Spleen (tissue), 11 donors: ENCODE results near the gene PIK3R3. TPM values are rescaled to one million over a fixed set of nuclear protein-coding genes. Genes with fewer than 3 reads are reported as not detected.

ENCODE experiments used
- DNase-seq: peaks from one replicate; pipeline ENCODE4 v3.0.0-alpha.2; 2020
- H3K27ac ChIP-seq, 8 donors: fragments of 200-600 bp; sonication (generic) in 7 of 8; 1 replicate in 4 of 8; 2 replicates in 4 of 8; pipeline versions ENCODE4 v1.5.0 to v1.8.0; 2016 to 2021; ENCODE audit warnings: inconsistent platforms in 4 of 8, mild to moderate bottlenecking in 4 of 8, moderate library complexity in 1 of 8
- H3K27me3 ChIP-seq, 7 donors: fragments of 200-600 bp; sonication (generic) in 6 of 7; replicated peaks in 1 of 7; 1 replicate in 4 of 7; 2 replicates in 3 of 7; pipeline versions ENCODE4 v1.5.0 to v1.8.0; 2016 to 2021; ENCODE audit warnings: inconsistent platforms in 3 of 7, mild to moderate bottlenecking in 1 of 7
- H3K36me3 ChIP-seq, 6 donors: fragments of 200-600 bp; sonication (generic) in 5 of 6; 1 replicate in 4 of 6; 2 replicates in 2 of 6; pipeline versions ENCODE4 v1.5.0 to v1.8.0; 2016 to 2021; ENCODE audit warnings: inconsistent platforms in 2 of 6
- H3K4me1 ChIP-seq, 6 donors: fragments of 200-600 bp; sonication (generic) in 5 of 6; 1 replicate in 3 of 6; 2 replicates in 3 of 6; pipeline versions ENCODE4 v1.5.0 to v1.8.0; 2016 to 2021; ENCODE audit warnings: inconsistent platforms in 3 of 6
- H3K4me3 ChIP-seq, 8 donors: fragments of 200-600 bp; sonication (generic) in 7 of 8; 1 replicate in 4 of 8; 2 replicates in 4 of 8; pipeline versions ENCODE4 v1.5.0 to v1.8.0; 2016 to 2021; ENCODE audit warnings: inconsistent platforms in 4 of 8, mild to moderate bottlenecking in 4 of 8, moderate library complexity in 2 of 8
- H3K9me3 ChIP-seq, 8 donors: fragments of 200-600 bp; sonication (generic) in 7 of 8; 1 replicate in 4 of 8; 2 replicates in 4 of 8; pipeline versions ENCODE4 v1.5.0 to v1.8.0; 2016 to 2021; ENCODE audit warnings: inconsistent platforms in 4 of 8
- POLR2A ChIP-seq, 3 donors: fragments of 450-650 bp; IDR thresholded peaks; one replicate each; pipeline ENCODE4 v1.5.1; 2017; ENCODE audit warnings: antibody characterized with exemption in 3 of 3, mild to moderate bottlenecking in 1 of 3
- POLR2AphosphoS5 ChIP-seq, 3 donors: sonication (generic); formaldehyde crosslinking; IDR thresholded peaks; one replicate each; pipeline ENCODE4 v1.5.1; 2017; ENCODE audit warnings: antibody characterized with exemption in 3 of 3
- WGBS, 5 donors: extraction: QIAGEN DNeasy Blood & Tissue Kit in 3 of 5; methylation state at CpG; one replicate each; pipeline versions ENCODE4 v1.1.5 to v1.1.7; 2013 to 2018; 5-methylcytosine and 5-hydroxymethylcytosine counted together
- intact Hi-C: fragments of 100-400 bp; cut with DNase I; formaldehyde crosslinking; loops from one replicate; pipeline ENCODE4 v1.15.0; 2023; ENCODE audit warnings: low total_unique reads
- polyA plus RNA-seq, 3 donors: library from polyadenylated mRNA; stranded (reverse); fragments of 200-250 nt; gene quantifications; one replicate each; pipeline ENCODE4 v1.2.1, GENCODE V29; 2013
- total RNA-seq, 7 donors: library from RNA; depleted of rRNA in 3 of 7; stranded (reverse); fragments of >200 nt in 3 of 7; fragmentation: NEBNext Ultra II Directional in 4 of 7; extraction: Animal tissue kit (Norgen Biotek cat#: 25700) in 4 of 7; gene quantifications; one replicate each; pipeline versions ENCODE4 v1.1.0 to v1.2.1, GENCODE V29; 2016 to 2021
- TF ChIP-seq, protein P1 (sequence below), 11 experiments: fragments of 200-600 bp in 7 of 11; fragments of 450-650 bp in 4 of 11; sonication (generic) in 4 of 11; IDR thresholded peaks in 8 of 11; conservative IDR thresholded peaks in 3 of 11; 1 replicate in 7 of 11; 2 replicates in 4 of 11; pipeline versions ENCODE4 v1.4.0 to v1.8.0; 2016 to 2021; ENCODE audit warnings: antibody characterized with exemption in 11 of 11, inconsistent platforms in 4 of 11, mild to moderate bottlenecking in 1 of 11
- donor health status: healthy with polysubstance abuse.
- donor health status: DM: no; HTN: no; CAD: no; lungs with moderate emphysema.
- donor health status: DM: no; HTN: no; CAD: no.
- donor health status: Bipolar disorder and iron deficiency.
- donor health status: healthy.
- donor health status: DM: no; HTN: no; CAD: no.
- donor health status: DM: yes; HTN: yes; CAD: no.

Gene PIK3R3
- total and polyA plus RNA-seq, 10 donors: 3.1 to 45.9 (median 23.9) TPM

DNA sequence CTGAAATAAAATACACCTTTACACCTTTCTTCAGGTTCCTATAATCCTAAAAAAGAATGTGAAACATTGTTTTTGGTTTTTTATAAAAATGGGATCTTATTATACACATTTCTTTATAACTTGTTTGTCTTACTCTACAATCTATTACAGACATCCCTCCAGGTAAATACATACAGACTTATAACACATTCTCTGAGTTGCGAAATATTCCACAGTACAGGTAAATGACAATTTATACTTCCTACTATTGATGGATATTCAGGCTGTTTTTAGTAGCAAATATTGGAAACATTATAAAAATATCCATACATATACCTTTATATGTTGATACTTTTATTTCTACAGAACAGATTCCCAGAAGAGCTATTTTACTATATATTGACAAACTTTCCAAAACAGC, 20.3 kb downstream of the PIK3R3 start:
- no peak overlapping the region for H3K27ac ChIP-seq
- intact Hi-C loops: no loop called here
- H3K36me3 ChIP-seq: no peaks in the 10 kb centered on the region
- TF ChIP-seq POLR2A (IDR thresholded peaks at IDR 0.05): no peak
- no peak for TF ChIP-seq POLR2AphosphoS5 (IDR thresholded peaks at IDR 0.05)
- TF ChIP-seq, protein P1, sequence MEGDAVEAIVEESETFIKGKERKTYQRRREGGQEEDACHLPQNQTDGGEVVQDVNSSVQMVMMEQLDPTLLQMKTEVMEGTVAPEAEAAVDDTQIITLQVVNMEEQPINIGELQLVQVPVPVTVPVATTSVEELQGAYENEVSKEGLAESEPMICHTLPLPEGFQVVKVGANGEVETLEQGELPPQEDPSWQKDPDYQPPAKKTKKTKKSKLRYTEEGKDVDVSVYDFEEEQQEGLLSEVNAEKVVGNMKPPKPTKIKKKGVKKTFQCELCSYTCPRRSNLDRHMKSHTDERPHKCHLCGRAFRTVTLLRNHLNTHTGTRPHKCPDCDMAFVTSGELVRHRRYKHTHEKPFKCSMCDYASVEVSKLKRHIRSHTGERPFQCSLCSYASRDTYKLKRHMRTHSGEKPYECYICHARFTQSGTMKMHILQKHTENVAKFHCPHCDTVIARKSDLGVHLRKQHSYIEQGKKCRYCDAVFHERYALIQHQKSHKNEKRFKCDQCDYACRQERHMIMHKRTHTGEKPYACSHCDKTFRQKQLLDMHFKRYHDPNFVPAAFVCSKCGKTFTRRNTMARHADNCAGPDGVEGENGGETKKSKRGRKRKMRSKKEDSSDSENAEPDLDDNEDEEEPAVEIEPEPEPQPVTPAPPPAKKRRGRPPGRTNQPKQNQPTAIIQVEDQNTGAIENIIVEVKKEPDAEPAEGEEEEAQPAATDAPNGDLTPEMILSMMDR (IDR thresholded peaks at IDR 0.05 in 8 of 11, conservative IDR thresholded peaks at IDR 0.05 in 3 of 11): no peak
- H3K9me3 ChIP-seq: no peaks in the 10 kb centered on the region
- H3K4me3 ChIP-seq: no peak overlapping the region
- no peaks in the 10 kb centered on the region for H3K27me3 ChIP-seq
- DNase-seq: no peak
- H3K4me1 ChIP-seq: peaks cover 0 to 21% (median 0%) of the 10 kb centered on the region in 6 donors
- 96 to 100% (median 98%) methylated on average over 1 of the region's 1 CpG for WGBS, 5 donors

DNA sequence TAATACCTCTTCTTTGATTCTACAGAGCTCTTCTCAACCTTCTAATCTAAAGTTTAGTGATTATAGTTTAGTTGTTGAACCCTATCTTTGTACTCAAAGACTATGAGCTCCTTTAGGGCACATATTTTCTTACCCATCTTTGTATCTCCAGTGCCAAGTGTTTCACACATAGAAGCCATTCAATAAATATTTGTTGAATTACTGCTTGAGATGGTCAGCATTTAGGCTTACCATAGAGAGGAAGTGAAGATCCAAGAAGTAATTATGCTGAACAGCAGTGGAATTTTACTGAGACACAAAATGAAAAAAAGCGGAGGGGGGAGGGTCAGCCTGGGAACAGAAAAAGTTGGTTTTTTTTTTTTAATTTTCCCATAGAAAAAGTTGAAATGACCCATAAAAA, 21.9 kb downstream of the PIK3R3 start:
- Histone ChIP-seq H3K9me3 (no peaks in the 10 kb centered on the region), H3K36me3 (no peaks in the 10 kb centered on the region), H3K4me3 (no peak overlapping the region), H3K27me3 (no peaks in the 10 kb centered on the region), H3K4me1 (peaks cover 0 to 19% (median 0%) of the 10 kb centered on the region in 6 donors), H3K27ac (peak overlapping the region in 4 of 8 donors; percentile 38 to 55 (median 43))
- DNase-seq: no peak
- WGBS, 5 donors: 81 to 100% (median 87%) methylated on average over 1 of the region's 1 CpG
- TF ChIP-seq POLR2A (IDR thresholded peaks at IDR 0.05): no peak
- no peak for TF ChIP-seq POLR2AphosphoS5 (IDR thresholded peaks at IDR 0.05)
- TF ChIP-seq, protein P1 (IDR thresholded peaks at IDR 0.05 in 8 of 11, conservative IDR thresholded peaks at IDR 0.05 in 3 of 11): no peak
- intact Hi-C loops: no loop called here

DNA sequence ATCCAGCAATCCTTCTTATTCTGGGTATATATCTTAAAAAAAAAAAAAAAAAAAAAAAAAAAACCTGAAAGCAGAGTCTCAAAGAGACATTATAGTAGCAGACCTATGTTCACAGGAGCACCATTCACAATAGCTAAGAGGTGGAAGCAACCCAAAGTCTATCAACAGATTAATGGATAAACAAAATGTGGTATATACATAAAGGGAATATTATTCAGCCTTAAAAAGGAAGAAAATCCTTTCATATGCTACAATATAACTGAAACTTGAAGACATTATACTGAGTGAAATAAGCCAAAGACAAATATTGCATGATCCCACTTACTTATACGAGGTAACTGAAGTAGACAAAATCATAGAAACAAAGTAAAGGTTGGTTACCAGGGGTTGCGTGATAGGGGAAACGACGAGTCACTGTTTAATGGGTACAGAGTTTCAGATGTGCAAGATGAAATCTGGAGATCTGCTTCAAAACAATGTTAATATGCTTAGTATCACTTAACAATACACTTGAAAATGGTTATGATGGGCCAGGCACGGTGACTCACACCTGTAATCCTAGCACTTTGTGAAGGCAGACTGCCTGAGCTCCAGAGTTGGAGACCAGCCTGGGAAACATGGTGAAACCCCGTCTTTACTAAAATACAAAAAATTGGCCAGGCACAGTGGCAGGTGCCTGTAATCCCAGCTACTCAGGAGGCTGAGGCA, 29.5 kb downstream of the PIK3R3 start:
- intact Hi-C loops: no loop called here
- H3K27me3 ChIP-seq: no peaks in the 10 kb centered on the region
- no peak for DNase-seq
- no peak overlapping the region for H3K27ac ChIP-seq
- 90 to 95% (median 93%) methylated on average over 6 of the region's 6 CpGs for WGBS, 5 donors
- peaks cover 0 to 7% (median 0%) of the 10 kb centered on the region in 6 donors for H3K4me1 ChIP-seq
- no peak overlapping the region for H3K4me3 ChIP-seq
- no peaks in the 10 kb centered on the region for H3K36me3 ChIP-seq
- TF ChIP-seq POLR2AphosphoS5 (IDR thresholded peaks at IDR 0.05) (no peak), POLR2A (IDR thresholded peaks at IDR 0.05) (no peak)
- TF ChIP-seq, protein P1 (IDR thresholded peaks at IDR 0.05 in 8 of 11, conservative IDR thresholded peaks at IDR 0.05 in 3 of 11): no peak
- peaks cover 0 to 13% (median 6%) of the 10 kb centered on the region in 8 donors for H3K9me3 ChIP-seq

DNA sequence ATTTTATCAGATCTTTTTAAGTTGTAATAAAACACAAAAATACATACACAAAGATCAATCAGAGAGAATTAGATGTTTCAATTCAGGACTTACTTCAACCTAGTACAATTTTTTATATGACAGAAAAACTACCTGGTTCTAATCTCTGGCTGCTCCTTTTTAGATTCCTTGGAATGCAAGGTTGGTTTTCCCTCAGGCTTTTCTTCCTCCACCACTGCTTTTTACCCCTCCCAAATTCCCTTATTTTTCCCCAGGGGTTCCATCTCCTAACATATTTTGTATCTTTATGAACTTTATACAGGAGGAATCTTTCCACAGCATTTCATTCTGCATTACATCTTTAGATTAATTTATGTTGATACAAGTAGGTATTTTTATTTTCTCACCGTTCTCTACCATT, 33.2 kb downstream of the PIK3R3 start:
- TF ChIP-seq POLR2A (IDR thresholded peaks at IDR 0.05) (no peak), POLR2AphosphoS5 (IDR thresholded peaks at IDR 0.05) (no peak)
- TF ChIP-seq, protein P1 (IDR thresholded peaks at IDR 0.05 in 8 of 11, conservative IDR thresholded peaks at IDR 0.05 in 3 of 11): no peak
- 91 to 96% (median 93%) methylated on average over 1 of the region's 1 CpG for WGBS, 5 donors
- peaks cover 0 to 13% (median 6%) of the 10 kb centered on the region in 8 donors for H3K9me3 ChIP-seq
- H3K4me3 ChIP-seq: no peak overlapping the region
- no peak for DNase-seq
- H3K27ac ChIP-seq: no peak overlapping the region
- no peaks in the 10 kb centered on the region for H3K4me1 ChIP-seq
- no peaks in the 10 kb centered on the region for H3K27me3 ChIP-seq
- H3K36me3 ChIP-seq: no peaks in the 10 kb centered on the region
- intact Hi-C loops: no loop called here
